SW480 (cell line): ENCODE results near the gene DOK6.

Source experiments
- DNase-seq: peaks from one replicate; pipeline ENCODE4 v3.0.0-alpha.2; 2016; ENCODE audit warnings: low spot score

DOK6 gene

DNA sequence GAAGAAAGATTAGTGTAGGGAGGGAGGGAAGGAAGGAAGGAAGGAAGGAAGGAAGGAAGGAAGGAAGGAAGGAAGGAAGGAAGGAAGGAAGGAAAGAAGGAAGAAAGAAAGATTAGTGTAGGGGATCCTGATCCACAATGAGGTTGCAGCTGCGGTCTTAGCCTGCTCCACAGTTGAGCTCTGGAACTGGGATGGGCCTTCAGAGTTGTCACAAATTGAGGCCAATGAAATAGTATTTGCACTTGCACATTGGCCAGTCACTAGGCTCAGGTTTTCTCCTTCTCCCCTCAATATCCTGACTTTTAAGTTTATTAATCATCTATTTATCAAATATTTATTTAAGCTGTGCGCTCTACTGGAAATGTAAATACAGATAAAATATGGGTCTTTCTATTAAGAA, 34.3 kb downstream of the DOK6 start:
- DNase-seq: no peak

DNA sequence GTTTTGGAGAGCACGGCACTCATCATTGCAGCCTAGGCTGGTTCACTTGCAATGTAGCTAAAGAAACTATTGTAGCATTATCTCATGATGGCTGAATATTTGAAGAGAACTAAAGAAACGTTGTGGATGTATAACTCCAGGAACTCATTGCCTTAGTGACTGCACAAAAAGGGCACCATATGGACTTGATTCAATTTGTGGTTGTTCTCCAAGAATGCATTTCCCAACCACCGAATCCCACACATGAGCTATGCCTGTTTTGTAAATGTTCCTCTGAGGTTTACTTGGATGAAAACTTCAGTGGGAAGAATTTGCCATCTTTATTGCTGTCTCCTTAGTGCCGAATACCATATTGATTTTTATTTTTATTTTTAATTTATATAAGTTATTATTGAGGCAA, 43.5 kb downstream of the DOK6 start:
- DNase-seq: no peak

DNA sequence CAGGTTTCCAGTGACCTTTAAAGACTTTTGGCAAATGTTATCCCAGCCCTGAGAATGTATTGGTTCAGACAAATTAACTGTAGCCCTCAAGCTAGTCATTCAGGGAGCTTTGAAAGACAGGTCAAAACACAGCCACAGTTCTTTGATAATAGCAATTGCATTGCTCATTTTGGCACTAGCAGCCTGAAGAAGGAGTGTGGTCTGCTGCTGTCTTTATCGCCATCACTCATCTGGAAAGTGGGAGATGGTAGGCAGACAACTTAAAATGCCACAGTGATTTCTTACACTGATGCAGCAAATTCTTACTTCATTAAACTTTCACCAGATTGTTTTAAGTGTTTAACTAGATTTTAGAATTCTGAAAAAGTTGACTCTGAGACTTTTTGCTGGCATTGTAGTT, 47.2 kb downstream of the DOK6 start:
- no peak for DNase-seq

GRCh38 chr18:69455125-69455524, 54.4 kb downstream of the DOK6 start:
- no peak for DNase-seq

GRCh38 chr18:69469444-69469919, 68.8 kb downstream of the DOK6 start:
- DNase-seq: no peak

DNA sequence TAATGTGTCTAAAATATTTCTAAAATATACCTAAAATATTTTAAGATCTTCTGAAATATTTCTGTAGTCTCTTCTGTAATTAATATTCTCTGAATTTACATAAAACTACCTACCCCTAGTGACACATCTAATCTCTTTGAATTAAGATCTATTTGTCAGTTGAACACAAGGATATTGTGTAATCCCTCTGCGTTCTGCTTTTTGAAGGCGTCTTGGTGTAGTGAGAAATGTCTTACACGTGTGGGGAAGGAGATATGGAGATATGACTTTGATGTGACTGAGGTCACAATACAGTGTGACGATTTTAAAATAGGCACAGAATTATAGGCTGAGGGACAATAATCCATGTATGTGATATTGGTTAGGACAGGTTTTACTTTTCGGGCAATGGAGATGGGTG, 79.8 kb downstream of the DOK6 start:
- no peak for DNase-seq

- DNase-seq: no peak
Observed at GRCh38 chr18:69483574-69483973, 82.9 kb downstream of the DOK6 start.

DNA sequence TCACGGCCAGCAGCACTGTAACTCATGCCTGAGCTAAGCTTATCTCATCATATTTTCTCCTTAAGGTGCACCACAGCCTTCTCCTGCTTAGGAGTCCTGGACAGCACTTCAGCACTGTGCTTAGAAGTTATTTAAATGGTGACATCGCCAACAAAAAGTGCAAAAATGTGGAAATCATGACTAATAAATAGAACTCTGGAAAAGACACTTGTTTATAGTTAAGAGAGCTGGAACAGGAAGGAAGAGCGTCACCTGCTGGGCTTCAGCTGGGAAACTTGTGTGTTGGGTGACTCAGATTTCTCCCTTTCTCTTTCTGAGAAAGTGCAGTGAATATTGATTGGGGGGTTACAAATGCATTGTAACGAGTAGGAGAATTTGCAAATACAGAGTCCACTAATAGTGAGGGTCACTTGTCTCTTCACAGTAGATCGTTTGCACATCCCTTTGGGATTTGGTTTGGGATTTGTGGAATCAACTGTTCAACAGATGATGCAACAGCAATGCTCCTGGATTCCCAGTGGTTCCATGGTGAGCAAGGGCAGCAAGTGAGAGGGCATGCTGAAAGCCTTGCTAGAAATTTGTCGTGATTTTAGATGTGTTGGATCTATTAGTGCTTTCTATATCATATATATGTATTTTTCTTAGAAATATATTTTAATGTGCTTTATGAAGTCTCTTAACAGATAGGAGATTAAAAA, 84.2 kb downstream of the DOK6 start:
- DNase-seq: no peak

DNA sequence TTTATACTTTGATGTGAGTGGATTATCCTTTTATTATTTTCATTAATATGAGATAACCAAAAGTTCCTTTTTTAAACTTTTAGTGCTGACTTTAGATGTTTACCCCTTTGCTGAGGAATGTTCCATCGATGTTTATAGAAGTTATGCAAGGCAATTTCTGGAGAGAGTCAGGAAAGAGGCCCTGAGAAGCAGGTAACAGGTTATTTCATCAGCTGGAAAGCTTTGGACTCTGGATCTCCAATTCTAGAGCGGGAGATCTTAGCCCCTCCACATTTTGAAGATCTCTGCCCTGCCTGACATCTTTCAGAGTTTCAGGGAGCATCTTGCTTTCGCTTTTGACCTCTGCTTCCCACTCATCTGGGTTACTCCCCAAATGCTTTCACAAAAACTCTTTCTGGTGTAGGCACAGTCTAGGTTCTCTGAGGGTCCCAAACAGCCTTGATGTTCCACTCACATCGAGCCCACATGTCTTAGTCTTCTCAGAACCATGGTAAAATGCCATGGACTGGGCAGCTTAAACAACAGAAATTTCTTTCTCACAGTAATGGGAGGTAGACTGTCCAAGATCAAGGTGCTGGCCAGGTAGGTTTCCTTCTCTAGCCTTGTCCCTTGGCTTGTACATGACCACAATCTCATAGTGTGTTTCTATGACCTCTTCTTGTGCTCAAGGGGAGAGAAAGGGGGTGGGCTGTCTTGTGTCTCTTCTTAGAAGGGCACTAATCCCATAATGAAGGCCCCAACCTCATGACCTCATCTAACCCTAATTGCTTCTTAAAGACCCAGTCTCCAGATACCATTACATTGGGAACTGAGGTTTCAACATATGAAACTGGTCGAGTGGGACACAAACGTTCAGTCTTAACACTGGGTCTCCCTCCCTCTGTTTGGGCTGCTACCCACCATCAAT, 87.1 kb downstream of the DOK6 start:
- no peak for DNase-seq

GRCh38 chr18:69490072-69490471, 89.4 kb downstream of the DOK6 start:
- no peak for DNase-seq

DNA sequence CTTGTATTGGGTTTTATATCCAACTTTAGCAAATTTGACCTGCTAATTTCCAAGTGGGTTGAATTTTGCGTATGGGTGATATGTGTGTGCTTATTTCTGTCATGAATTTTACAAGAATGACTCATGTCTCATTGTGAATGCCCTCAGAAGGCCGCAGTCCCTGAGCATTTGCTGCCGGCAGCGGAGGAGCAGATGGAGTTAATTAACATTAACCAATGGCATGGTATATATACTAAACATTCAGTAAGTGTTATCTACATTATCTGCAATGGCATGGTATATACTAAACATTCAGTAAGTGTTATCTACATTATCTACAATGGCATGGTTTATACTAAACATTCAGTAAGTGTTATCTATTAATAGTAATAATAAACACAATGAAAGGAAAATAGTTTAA, 90.1 kb downstream of the DOK6 start:
- DNase-seq: peak; percentile 1

DNA sequence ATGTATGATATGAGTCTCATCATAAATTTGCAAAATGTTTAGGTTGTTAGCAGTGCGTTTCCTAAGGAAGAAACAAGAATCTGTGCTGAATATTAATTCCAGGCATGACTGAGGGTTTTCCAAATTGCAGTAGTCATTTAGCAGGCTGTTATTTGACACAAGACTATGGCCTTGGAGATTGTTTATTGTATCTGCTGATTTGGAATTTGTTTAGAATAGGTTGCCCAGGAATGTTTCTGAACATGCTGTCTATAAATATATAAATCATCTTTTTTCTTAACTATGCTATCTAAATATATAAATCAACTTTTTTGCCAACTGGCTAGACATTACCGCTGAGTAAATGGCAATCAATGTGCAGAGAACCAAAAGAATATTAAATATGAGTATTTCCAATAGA, 90.9 kb downstream of the DOK6 start:
- DNase-seq: no peak

- no peak for DNase-seq
Observed at GRCh38 chr18:69492861-69493260, 92.2 kb downstream of the DOK6 start.

DNA sequence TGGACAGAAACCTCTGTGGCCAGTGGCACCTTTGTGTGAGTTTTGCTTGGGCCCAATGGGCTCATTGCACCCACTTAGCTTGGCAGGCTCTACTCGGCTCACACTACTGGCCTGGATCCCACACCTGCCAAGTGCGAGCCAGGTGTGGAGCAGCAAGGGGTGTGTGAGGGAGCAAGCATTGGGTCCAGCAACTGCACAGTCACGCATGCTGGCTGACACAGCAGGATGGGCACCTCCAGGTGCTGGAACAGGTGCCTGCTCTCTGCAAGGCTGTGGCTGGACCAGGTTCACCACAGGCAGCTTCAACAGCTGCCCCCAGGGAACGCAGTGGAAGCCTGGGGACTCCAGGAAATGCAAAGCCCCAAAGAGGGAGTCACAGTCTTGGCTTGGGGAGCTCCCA, 94.2 kb downstream of the DOK6 start:
- no peak for DNase-seq

DNA sequence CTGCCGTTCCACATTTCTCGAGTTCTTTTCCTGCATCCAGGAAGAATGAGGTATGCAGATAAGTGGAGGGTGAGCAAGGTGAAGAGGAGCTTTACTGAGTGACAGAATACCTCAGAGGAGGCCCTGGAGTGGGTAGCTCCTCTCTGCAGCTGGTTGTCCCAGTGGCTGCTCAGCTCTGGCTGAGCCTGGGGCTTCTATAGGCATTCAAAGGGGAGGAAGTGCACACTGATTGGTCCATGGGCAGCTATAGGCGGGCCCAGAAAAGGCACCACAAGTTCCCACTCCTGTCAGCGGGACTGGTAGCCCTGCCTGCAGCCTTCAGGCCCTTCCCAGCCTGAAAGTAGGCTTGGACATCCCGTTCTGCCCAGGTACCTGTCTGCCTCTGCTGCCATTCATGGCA, 94.7 kb downstream of the DOK6 start:
- DNase-seq: no peak

DNA sequence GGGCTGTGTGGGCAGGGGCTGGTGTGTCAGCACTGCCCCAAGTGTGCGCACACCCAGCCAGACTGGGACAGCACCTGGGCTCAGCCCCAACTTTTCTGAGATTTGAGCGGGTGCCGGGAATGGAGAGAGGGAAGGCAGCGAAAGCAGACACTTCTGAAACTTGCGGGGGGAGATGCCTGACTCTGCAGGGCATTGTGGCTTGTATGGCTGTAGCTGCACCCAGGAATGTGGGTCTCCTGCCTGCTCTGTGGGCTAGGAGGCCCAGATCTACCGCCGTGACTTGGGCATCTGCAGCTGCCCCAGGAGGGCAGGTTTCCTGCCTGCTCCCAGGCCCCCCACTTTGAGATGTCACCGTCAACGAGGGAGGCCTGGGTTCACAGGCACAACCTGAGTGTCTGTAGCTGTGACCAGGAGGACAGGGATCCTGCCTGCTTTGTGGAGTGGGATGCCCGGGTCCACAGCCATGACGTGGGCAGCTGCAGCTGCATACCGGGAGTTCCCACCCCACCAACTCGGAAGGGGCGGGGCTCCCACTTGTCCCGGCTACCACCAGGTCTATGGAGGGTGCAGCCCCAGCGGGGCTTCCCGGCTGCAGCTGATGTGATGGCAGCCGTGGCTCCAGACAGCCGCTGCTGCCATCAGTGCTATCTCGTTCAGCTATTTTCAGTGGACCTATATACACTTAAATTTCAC, 95.3 kb downstream of the DOK6 start:
- DNase-seq: no peak

DNA sequence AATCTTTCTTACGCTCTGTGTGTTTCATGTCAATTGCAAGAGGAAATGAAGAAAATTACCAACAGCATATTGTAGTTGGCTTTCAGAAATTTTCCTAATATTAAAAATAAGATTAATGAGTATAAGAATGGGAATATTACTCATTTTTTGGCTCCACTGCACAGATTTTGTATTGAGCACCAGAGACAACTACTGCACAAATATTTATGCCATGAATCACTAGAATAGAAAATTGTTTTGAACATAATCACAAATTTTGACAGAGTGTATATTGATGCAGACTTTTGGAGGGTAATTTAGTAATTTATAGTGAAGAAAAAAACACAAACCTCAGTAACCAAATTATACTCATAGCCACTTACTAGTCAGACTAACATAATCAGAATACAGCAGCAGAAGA, 118.3 kb downstream of the DOK6 start:
- DNase-seq: no peak

- DNase-seq: no peak
Observed at GRCh38 chr18:69523582-69523981, 122.9 kb downstream of the DOK6 start.

DNA sequence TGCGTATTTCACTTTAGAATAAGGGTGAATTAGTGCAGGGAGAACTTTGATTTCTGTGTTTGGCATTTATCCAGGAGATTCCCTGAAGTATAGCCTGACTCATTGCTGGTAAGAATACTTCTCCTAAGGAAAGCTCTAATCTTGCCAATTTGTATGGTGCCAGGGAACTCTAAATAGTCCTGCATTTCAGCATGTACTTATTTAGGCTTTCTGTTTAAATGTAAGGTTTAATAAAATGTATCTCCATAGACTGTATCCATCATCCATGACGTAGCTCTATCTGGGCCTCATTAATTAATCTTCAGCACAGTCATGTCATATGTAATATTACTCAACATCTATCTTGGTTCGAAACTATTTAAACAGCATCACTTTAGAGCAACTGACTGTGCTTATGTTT, 127.7 kb downstream of the DOK6 start:
- DNase-seq: no peak

DNA sequence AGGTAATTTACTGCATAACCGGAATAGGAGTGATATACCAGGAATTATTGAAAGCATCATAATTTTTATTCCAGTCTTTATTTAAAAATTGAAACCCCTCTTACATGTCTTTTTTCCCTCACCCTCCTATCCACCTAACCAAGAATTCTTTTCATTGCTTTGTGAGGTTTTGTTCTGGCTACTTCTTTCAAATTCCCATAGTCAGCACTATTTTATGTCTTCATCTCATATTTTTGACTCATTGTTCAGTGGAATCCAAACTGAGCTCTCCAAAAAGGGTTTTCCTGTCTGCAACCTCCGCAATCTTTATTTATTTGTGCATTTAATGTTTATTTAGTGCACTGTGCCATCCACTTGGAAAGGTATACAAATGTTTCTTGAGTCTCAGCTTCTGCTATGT, 128.5 kb downstream of the DOK6 start:
- DNase-seq: no peak

GRCh38 chr18:69531973-69532372, 131.3 kb downstream of the DOK6 start:
- no peak for DNase-seq

DNA sequence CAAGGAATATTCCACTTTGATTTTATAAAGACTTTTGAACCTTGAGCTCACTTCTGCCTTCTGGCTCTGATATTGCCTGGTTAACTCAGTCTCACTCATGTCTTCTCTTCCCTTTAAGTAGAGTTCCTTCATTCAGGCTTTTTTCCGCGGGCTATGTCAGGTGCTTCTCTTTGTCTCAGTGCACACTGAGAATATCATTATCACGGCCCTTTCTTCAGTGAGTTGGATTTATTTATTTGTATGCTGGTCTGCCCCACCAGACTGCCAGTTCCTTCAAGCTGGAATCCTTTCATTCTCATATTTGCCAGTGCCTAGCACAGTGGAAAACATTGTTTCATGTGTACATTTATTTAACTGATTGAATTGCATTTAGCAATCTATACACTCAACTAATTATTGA, 136.5 kb downstream of the DOK6 start:
- no peak for DNase-seq

- DNase-seq: no peak
Observed at GRCh38 chr18:69538849-69539248, 138.2 kb downstream of the DOK6 start.
